B cell (primary cell): ENCODE measurements around the gene PPP1R27. TPM values are rescaled to one million over a fixed set of nuclear protein-coding genes. Genes with fewer than 3 reads are reported as not detected.

Experiments
- ATAC-seq: fragments of 200-7000 bp; cut with Tn5 transposase; one replicate; pipeline ENCODE4 v1.10.0; 2021; ENCODE audit warnings: low read depth, mild to moderate bottlenecking, moderate number of reproducible peaks, moderate library complexity
- CTCF ChIA-PET: fragments of 350-600 bp; sonication (Branson Sonifier 250); formaldehyde crosslinking; loops from one replicate; lab custom pipeline; 2021; ENCODE audit warnings: antibody characterized with exemption, inconsistent platforms; lab: Charles Lee
- POLR2A ChIA-PET: fragments of 350-600 bp; sonication (Branson Sonifier 250); formaldehyde crosslinking; loops from one replicate; lab custom pipeline; 2021; ENCODE audit warnings: antibody characterized with exemption; lab: Charles Lee
- DNase-seq: peaks from one replicate; pipeline ENCODE4 v3.0.0; 2013
- H2AFZ ChIP-seq: 2 replicates; pipeline ENCODE4 v1.6.1; 2012; ENCODE audit warnings: mild to moderate bottlenecking, low read depth, low read length; ENCODE audit not compliant: insufficient read depth, poor library complexity, severe bottlenecking
- H3K27ac ChIP-seq, 2 donors: 1 replicate in 1 of 2; 2 replicates in 1 of 2; pipeline ENCODE4 v1.5.1; 2012 to 2013; ENCODE audit warnings: low read length in 2 of 2, mild to moderate bottlenecking in 2 of 2, moderate library complexity in 1 of 2
- H3K27me3 ChIP-seq, 4 experiments: fragments of 200-600 bp in 1 of 4; sonication (generic) in 1 of 4; replicated peaks in 1 of 4; 1 replicate in 2 of 4; 2 replicates in 2 of 4; pipeline versions ENCODE4 v1.6.1 to v1.7.0; 2013 to 2016; ENCODE audit warnings: low read length in 3 of 4, mild to moderate bottlenecking in 2 of 4, mixed read lengths in 1 of 4, moderate library complexity in 1 of 4; ENCODE audit not compliant: insufficient read depth in 4 of 4, control insufficient read depth in 3 of 4; ENCODE audit errors: control extremely low read depth in 1 of 4
- H3K36me3 ChIP-seq, 2 experiments: replicated peaks in 1 of 2; 1 replicate in 1 of 2; 2 replicates in 1 of 2; pipeline versions ENCODE4 v1.6.1 to v1.7.1; 2013; ENCODE audit warnings: low read length in 1 of 2; ENCODE audit not compliant: insufficient read depth in 2 of 2, control insufficient read depth in 1 of 2; ENCODE audit errors: control extremely low read depth in 1 of 2, extremely low read depth in 1 of 2
- H3K4me1 ChIP-seq, 2 donors: fragments of 200-600 bp in 1 of 2; sonication (generic) in 1 of 2; 1 replicate in 1 of 2; 2 replicates in 1 of 2; pipeline versions ENCODE4 v1.5.1 to v1.6.1; 2013 to 2017; ENCODE audit warnings: low read length in 2 of 2; ENCODE audit not compliant: control insufficient read depth in 2 of 2, insufficient read depth in 2 of 2
- H3K4me2 ChIP-seq: replicated peaks from 2 replicates; pipeline ENCODE3; 2012; ENCODE audit warnings: mild to moderate bottlenecking, low read depth, low read length; ENCODE audit not compliant: poor library complexity, severe bottlenecking
- H3K4me3 ChIP-seq, 5 experiments: fragments of 200-600 bp in 1 of 5; sonication (generic) in 1 of 5; 1 replicate in 3 of 5; 2 replicates in 2 of 5; pipeline versions ENCODE4 v1.5.1 to v1.7.0; 2011 to 2016; ENCODE audit warnings: low read length in 4 of 5, mild to moderate bottlenecking in 4 of 5, low read depth in 2 of 5, control low read depth in 1 of 5, moderate library complexity in 1 of 5; ENCODE audit not compliant: insufficient read depth in 1 of 5; ENCODE audit errors: control extremely low read depth in 1 of 5, extremely low read depth in 1 of 5
- H3K79me2 ChIP-seq: fragments of 200-600 bp; sonication (generic); one replicate; pipeline ENCODE4 v1.6.0; 2016; ENCODE audit warnings: low read length; ENCODE audit not compliant: control insufficient read depth, insufficient read depth
- H3K9ac ChIP-seq: fragments of 200-600 bp; sonication (generic); 2 replicates; pipeline ENCODE4 v1.6.1; 2017; ENCODE audit warnings: mild to moderate bottlenecking, low read length, moderate library complexity
- H3K9me3 ChIP-seq, 3 donors: one replicate each; pipeline versions ENCODE4 v1.6.1 to v1.7.1; 2013; ENCODE audit warnings: low read length in 2 of 3; ENCODE audit not compliant: control insufficient read depth in 2 of 3, insufficient read depth in 1 of 3; ENCODE audit errors: control extremely low read depth in 1 of 3
- H4K20me1 ChIP-seq: 2 replicates; pipeline ENCODE4 v1.6.0; 2012; ENCODE audit warnings: mild to moderate bottlenecking, low read length; ENCODE audit not compliant: insufficient read depth, control insufficient read depth, poor library complexity, severe bottlenecking
- H3K27ac Mint-ChIP-seq: one replicate; pipeline ENCODE4 v1.8.0; 2021; ENCODE audit warnings: mixed read lengths
- H3K27me3 Mint-ChIP-seq: one replicate; pipeline ENCODE4 v1.8.0; 2021; ENCODE audit warnings: mixed read lengths
- H3K4me1 Mint-ChIP-seq: one replicate; pipeline ENCODE4 v1.8.0; 2021; ENCODE audit warnings: mixed read lengths
- H3K4me3 Mint-ChIP-seq: one replicate; pipeline ENCODE4 v1.8.0; 2021; ENCODE audit warnings: mixed read lengths
- H3K9me3 Mint-ChIP-seq: one replicate; pipeline ENCODE4 v1.8.0; 2022; ENCODE audit warnings: mixed read lengths; ENCODE audit not compliant: insufficient read depth
- CTCF ChIP-seq: fragments of 200-600 bp; IDR thresholded peaks from one replicate; pipeline ENCODE4 v1.8.0; 2022; ENCODE audit warnings: antibody characterized with exemption, mild to moderate bottlenecking
- EZH2 ChIP-seq: IDR thresholded peaks from 2 replicates; pipeline ENCODE4 v1.6.1; 2012; ENCODE audit warnings: borderline replicate concordance, low read depth, mild to moderate bottlenecking, moderate library complexity, low read length; ENCODE audit not compliant: insufficient read depth, poor library complexity, severe bottlenecking
- WGBS: methylation state at CpG from one replicate; pipeline ENCODE4 v1.1.5; 2013; ENCODE audit warnings: missing lambda C conversion rate; ENCODE audit not compliant: insufficient coverage; 5-methylcytosine and 5-hydroxymethylcytosine counted together
- intact Hi-C: fragments of 100-400 bp; cut with micrococcal nuclease; formaldehyde crosslinking; loops from one replicate; pipeline ENCODE4 v1.10.0; 2022
- polyA plus RNA-seq: library from polyadenylated mRNA; depleted of rRNA; stranded (reverse); fragments of >200 nt; gene quantifications from 2 replicates; pipeline ENCODE4 v1.2.3, GENCODE V29; 2012
- total RNA-seq, 2 donors: library from RNA; stranded (reverse); fragments of 120-200 nt in 1 of 2; gene quantifications; 1 replicate in 1 of 2; 2 replicates in 1 of 2; pipeline versions ENCODE4 v1.2.3 to v1.2.4, GENCODE V29; 2013 to 2022

Gene PPP1R27
- total and polyA plus RNA-seq, 2 donors (not counting 1 experiment from before 2014, with no cell fraction given) = not detected

DNA sequence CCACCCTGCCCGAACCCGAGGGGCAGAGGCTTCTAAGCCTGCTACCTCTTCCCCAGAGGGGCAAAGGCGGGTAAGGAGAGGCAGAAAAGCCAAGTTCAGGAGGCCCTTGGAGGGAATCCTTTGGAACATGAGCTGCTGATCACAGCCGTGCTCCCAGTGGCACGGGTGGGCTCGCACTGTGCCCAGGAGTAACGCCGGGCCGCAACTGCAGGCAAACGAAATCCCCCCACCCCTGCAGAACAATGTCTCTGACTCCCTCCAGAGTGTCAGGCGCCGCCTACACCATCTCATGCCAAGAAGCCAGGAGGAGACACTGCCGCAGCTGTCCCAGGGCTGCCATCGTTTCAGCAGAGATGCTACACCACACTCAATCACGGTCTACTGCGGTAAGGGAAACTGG lies 16.6 kb upstream of the PPP1R27 start:
- ATAC-seq = no peak
- Histone ChIP-seq H3K27me3 (no peaks in the 10 kb centered on the region), H3K4me3 (no peak overlapping the region), H3K9me3 (no peaks in the 10 kb centered on the region), H3K4me2 (no peak overlapping the region), H3K79me2 (peaks cover 17% of the 10 kb centered on the region), H3K27ac (no peak overlapping the region), H2AFZ (no peak overlapping the region), H4K20me1 (peaks cover 36% of the 10 kb centered on the region), H3K36me3 (peaks cover 4 to 45% of the 10 kb centered on the region in 2 experiments), H3K9ac (no peak overlapping the region), H3K4me1 (no peaks in the 10 kb centered on the region)
- no peak overlapping the region for H3K4me3 Mint-ChIP-seq
- POLR2A ChIA-PET = no interaction called here
- H3K9me3 Mint-ChIP-seq = no peaks in the 10 kb centered on the region
- TF ChIP-seq CTCF (no peak), EZH2 (no peak)
- 99% methylated on average over 9 of the region's 16 CpGs for WGBS
- H3K4me1 Mint-ChIP-seq = no peaks in the 10 kb centered on the region
- H3K27me3 Mint-ChIP-seq = no peaks in the 10 kb centered on the region
- DNase-seq = no peak
- CTCF ChIA-PET = no interaction called here
- no peak overlapping the region for H3K27ac Mint-ChIP-seq
- intact Hi-C loops = no loop called here

DNA sequence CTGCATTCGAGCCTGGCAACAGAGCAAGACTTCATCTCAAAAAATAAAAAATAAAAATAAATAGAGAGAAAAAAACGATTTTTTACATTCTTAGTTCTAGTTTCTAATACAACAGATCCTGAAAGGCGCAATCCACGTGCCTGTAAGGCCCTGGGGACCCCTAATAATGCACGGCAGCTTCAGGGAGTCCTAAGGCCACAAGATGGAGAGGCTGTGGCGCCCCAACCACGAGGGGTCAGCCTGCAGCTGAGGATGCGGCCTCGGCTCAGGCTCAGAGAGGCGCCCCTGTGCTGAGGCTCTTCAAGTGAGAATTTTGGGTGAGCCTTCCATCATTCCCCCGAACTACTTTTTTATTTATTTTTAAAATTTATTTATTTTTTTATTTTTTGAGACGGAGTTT lies 14.6 kb upstream of the PPP1R27 start:
- H3K4me1 Mint-ChIP-seq = no peaks in the 10 kb centered on the region
- CTCF ChIA-PET = no interaction called here
- POLR2A ChIA-PET = no interaction called here
- intact Hi-C loops = no loop called here
- Histone ChIP-seq H3K4me1 (no peaks in the 10 kb centered on the region), H3K79me2 (peaks cover 16% of the 10 kb centered on the region), H3K36me3 (peaks cover 3 to 53% of the 10 kb centered on the region in 2 experiments), H3K9ac (no peak overlapping the region), H2AFZ (no peak overlapping the region), H3K9me3 (no peaks in the 10 kb centered on the region), H3K4me3 (no peak overlapping the region), H4K20me1 (peaks cover 32% of the 10 kb centered on the region), H3K27me3 (no peaks in the 10 kb centered on the region), H3K27ac (no peak overlapping the region), H3K4me2 (no peak overlapping the region)
- no peaks in the 10 kb centered on the region for H3K27me3 Mint-ChIP-seq
- ATAC-seq (no peak), DNase-seq (no peak)
- H3K9me3 Mint-ChIP-seq = no peaks in the 10 kb centered on the region
- TF ChIP-seq EZH2 (no peak), CTCF (no peak)
- no peak overlapping the region for H3K27ac Mint-ChIP-seq
- no peak overlapping the region for H3K4me3 Mint-ChIP-seq
- WGBS = no CpG with 5 or more reads among the region's 12 CpGs
